CD14-positive monocyte (primary cell): ENCODE results near the gene NOD2. TPM values are rescaled to one million over a fixed set of nuclear protein-coding genes. Genes with fewer than 3 reads are reported as not detected.

Experiments
- DNase-seq, 3 donors: peaks; one replicate each; pipeline ENCODE4 v3.0.0-alpha.2; 2011 to 2022
- H2AFZ ChIP-seq: 2 replicates; pipeline ENCODE4 v1.6.0; 2012; ENCODE audit warnings: mild to moderate bottlenecking, low read depth, low read length, inconsistent platforms; ENCODE audit not compliant: insufficient read depth, poor library complexity, severe bottlenecking
- H3K27ac ChIP-seq, 2 donors: 1 replicate in 1 of 2; 2 replicates in 1 of 2; pipeline ENCODE4 v1.5.1; 2012 to 2013; ENCODE audit warnings: low read length in 2 of 2, control low read depth in 1 of 2, inconsistent platforms in 1 of 2, low read depth in 1 of 2, mild to moderate bottlenecking in 1 of 2
- H3K27me3 ChIP-seq, 2 donors: one replicate each; pipeline versions ENCODE4 v1.6.0 to v1.6.1; 2011 to 2013; ENCODE audit warnings: low read length in 2 of 2; ENCODE audit not compliant: control insufficient read depth in 2 of 2, insufficient read depth in 2 of 2
- H3K36me3 ChIP-seq, 2 donors: replicated peaks in 1 of 2; 1 replicate in 1 of 2; 2 replicates in 1 of 2; pipeline versions ENCODE4 v1.5.1 to v1.6.1; 2012 to 2013; ENCODE audit warnings: low read length in 2 of 2, control low read depth in 1 of 2, inconsistent platforms in 1 of 2, mild to moderate bottlenecking in 1 of 2; ENCODE audit not compliant: insufficient read depth in 2 of 2, control insufficient read depth in 1 of 2
- H3K4me1 ChIP-seq, 2 donors: 1 replicate in 1 of 2; 2 replicates in 1 of 2; pipeline versions ENCODE4 v1.5.1 to v1.6.1; 2012 to 2013; ENCODE audit warnings: low read length in 2 of 2, control low read depth in 1 of 2, inconsistent platforms in 1 of 2, mild to moderate bottlenecking in 1 of 2, moderate library complexity in 1 of 2; ENCODE audit not compliant: insufficient read depth in 2 of 2, control insufficient read depth in 1 of 2
- H3K4me2 ChIP-seq: replicated peaks from 2 replicates; pipeline ENCODE3; 2012; ENCODE audit warnings: low read length, moderate library complexity, mild to moderate bottlenecking; ENCODE audit not compliant: poor library complexity, severe bottlenecking; ENCODE audit errors: extremely low read depth
- H3K4me3 ChIP-seq, 3 experiments: fragments of 200-600 bp in 1 of 3; sonication (generic) in 1 of 3; replicated peaks in 1 of 3; 1 replicate in 2 of 3; 2 replicates in 1 of 3; pipeline ENCODE4 v1.5.1; 2011 to 2013; ENCODE audit warnings: low read length in 3 of 3, mild to moderate bottlenecking in 3 of 3, control low read depth in 2 of 3, low read depth in 2 of 3, inconsistent platforms in 1 of 3, moderate library complexity in 1 of 3
- H3K79me2 ChIP-seq: 2 replicates; pipeline ENCODE4 v1.6.0; 2012; ENCODE audit warnings: mild to moderate bottlenecking, control low read depth, inconsistent platforms, low read length, moderate library complexity; ENCODE audit not compliant: insufficient read depth
- H3K9ac ChIP-seq: 2 replicates; pipeline ENCODE4 v1.6.0; 2017; ENCODE audit warnings: low read length, mild to moderate bottlenecking; ENCODE audit not compliant: insufficient read depth, poor library complexity, severe bottlenecking
- H3K9me3 ChIP-seq, 2 donors: replicated peaks in 1 of 2; 1 replicate in 1 of 2; 2 replicates in 1 of 2; pipeline versions ENCODE4 v1.5.1 to v1.6.1; 2012 to 2013; ENCODE audit warnings: low read length in 2 of 2, control low read depth in 1 of 2; ENCODE audit not compliant: control insufficient read depth in 1 of 2, insufficient read depth in 1 of 2
- H4K20me1 ChIP-seq: 2 replicates; pipeline ENCODE4 v1.6.0; 2012; ENCODE audit warnings: mild to moderate bottlenecking, low read length, control low read depth, moderate library complexity; ENCODE audit not compliant: insufficient read depth
- H3K27ac Mint-ChIP-seq, 7 donors: one replicate each; pipeline ENCODE4 v1.8.0; 2020; ENCODE audit warnings: mild to moderate bottlenecking in 7 of 7, mixed read lengths in 7 of 7, moderate library complexity in 6 of 7, inconsistent platforms in 2 of 7
- H3K27me3 Mint-ChIP-seq, 3 donors: one replicate each; pipeline ENCODE4 v1.8.0; 2021 to 2022; ENCODE audit warnings: low read depth in 3 of 3, mild to moderate bottlenecking in 3 of 3, mixed read lengths in 3 of 3, moderate library complexity in 3 of 3, inconsistent platforms in 1 of 3
- H3K36me3 Mint-ChIP-seq, 2 donors: one replicate each; pipeline ENCODE4 v1.8.0; 2020; ENCODE audit warnings: mixed read lengths in 2 of 2, inconsistent platforms in 1 of 2, mild to moderate bottlenecking in 1 of 2
- H3K4me1 Mint-ChIP-seq: one replicate; pipeline ENCODE4 v1.8.0; 2020; ENCODE audit warnings: mild to moderate bottlenecking, mixed read lengths
- H3K4me3 Mint-ChIP-seq, 2 donors: one replicate each; pipeline ENCODE4 v1.8.0; 2020; ENCODE audit warnings: mild to moderate bottlenecking in 2 of 2, mixed read lengths in 2 of 2, moderate library complexity in 1 of 2
- H3K9me3 Mint-ChIP-seq, 7 donors: one replicate each; pipeline ENCODE4 v1.8.0; 2020 to 2022; ENCODE audit warnings: mixed read lengths in 7 of 7, mild to moderate bottlenecking in 6 of 7, moderate library complexity in 6 of 7, inconsistent platforms in 2 of 7
- CTCF ChIP-seq: fragments of 200-600 bp; IDR thresholded peaks from one replicate; pipeline ENCODE4 v1.8.0; 2022; ENCODE audit warnings: antibody characterized with exemption, mild to moderate bottlenecking
- WGBS: methylation state at CpG from one replicate; pipeline ENCODE4 v1.1.5; 2013; ENCODE audit warnings: missing lambda C conversion rate; ENCODE audit not compliant: insufficient coverage; 5-methylcytosine and 5-hydroxymethylcytosine counted together
- intact Hi-C, 2 donors: fragments of 100-400 bp; cut with micrococcal nuclease; formaldehyde crosslinking; loops; one replicate each; pipeline versions ENCODE4 v1.15.0 to v1.15.1; 2023
- polyA plus RNA-seq, 3 donors: library from polyadenylated mRNA; depleted of rRNA in 1 of 3; unstranded in 2 of 3; stranded (reverse) in 1 of 3; fragments of 300-500 nt in 2 of 3; fragments of >200 nt in 1 of 3; fragmentation: Illumina TruSeq in 2 of 3; gene quantifications; 1 replicate in 2 of 3; 2 replicates in 1 of 3; pipeline ENCODE4 v1.2.3, GENCODE V29; 2012 to 2021

The NOD2 gene
- polyA plus RNA-seq, 3 donors: 18.5 to 83.3 (median 29.7) TPM

GRCh38 chr16:50646345-50646744 is 47.1 kb upstream of the NOD2 start:
- Histone ChIP-seq H3K36me3 (no peaks in the 10 kb centered on the region), H4K20me1 (no peaks in the 10 kb centered on the region), H3K4me1 (no peaks in the 10 kb centered on the region), H3K9me3 (no peaks in the 10 kb centered on the region), H3K9ac (no peak overlapping the region), H3K27me3 (no peaks in the 10 kb centered on the region), H3K4me3 (no peak overlapping the region), H3K4me2 (no peak overlapping the region), H2AFZ (no peak overlapping the region), H3K27ac (no peak overlapping the region), H3K79me2 (no peaks in the 10 kb centered on the region)
- DNase-seq: no peak
- no peak for TF ChIP-seq CTCF
- no peaks in the 10 kb centered on the region for H3K36me3 Mint-ChIP-seq
- intact Hi-C loops: no loop called here
- H3K9me3 Mint-ChIP-seq: no peaks in the 10 kb centered on the region
- WGBS: 93% methylated on average over 8 of the region's 8 CpGs
- peaks cover 0 to 9% (median 3%) of the 10 kb centered on the region in 3 donors for H3K27me3 Mint-ChIP-seq
- H3K27ac Mint-ChIP-seq: no peak overlapping the region
- H3K4me1 Mint-ChIP-seq: no peaks in the 10 kb centered on the region
- H3K4me3 Mint-ChIP-seq: no peak overlapping the region

GRCh38 chr16:50651835-50652438 is 41.5 kb upstream of the NOD2 start:
- H3K4me1 ChIP-seq: no peaks in the 10 kb centered on the region
- DNase-seq: no peak
- H3K27me3 ChIP-seq: no peaks in the 10 kb centered on the region
- H3K4me3 Mint-ChIP-seq: no peak overlapping the region
- no peaks in the 10 kb centered on the region for H4K20me1 ChIP-seq
- H3K4me1 Mint-ChIP-seq: no peaks in the 10 kb centered on the region
- peaks cover 0 to 7% (median 3%) of the 10 kb centered on the region in 3 donors for H3K27me3 Mint-ChIP-seq
- no peaks in the 10 kb centered on the region for H3K36me3 ChIP-seq
- H3K9me3 ChIP-seq: peaks cover 0 to 6% of the 10 kb centered on the region in 2 donors
- H3K9me3 Mint-ChIP-seq: peaks cover 4 to 6% (median 5%) of the 10 kb centered on the region in 7 donors
- intact Hi-C loops: no loop called here
- H3K27ac ChIP-seq: no peak overlapping the region
- no peak overlapping the region for H3K9ac ChIP-seq
- 100% methylated on average over 3 of the region's 3 CpGs for WGBS
- TF ChIP-seq CTCF: no peak
- no peak overlapping the region for H3K27ac Mint-ChIP-seq
- H3K36me3 Mint-ChIP-seq: peaks cover 0 to 2% of the 10 kb centered on the region in 2 donors
- H3K4me3 ChIP-seq: no peak overlapping the region
- H3K4me2 ChIP-seq: no peak overlapping the region
- H3K79me2 ChIP-seq: no peaks in the 10 kb centered on the region
- no peak overlapping the region for H2AFZ ChIP-seq
